ENCODE measurements around the gene GCLC. TPM values are rescaled to one million over a fixed set of nuclear protein-coding genes. Genes with fewer than 3 reads are reported as not detected.
A peak's percentile ranks its signal among the peaks of the same experiment; 100 is the strongest.
"Not testable (repeated sequence)": the region's sequence is repeated elsewhere in the genome, so short reads cannot be mapped to it uniquely, and the experiment has no call there.

Gene GCLC
- total and polyA plus RNA-seq, 10 of the 15 experiments (the other 5 are each of a cell fraction or from before 2014, with no cell fraction given) = 6.5 to 23.6 (median 12.5) TPM

- H3K4me3 ChIP-seq; BruUV-seq (replicated peaks); H3K36me3 ChIP-seq (ENCODE audit: control insufficient read depth in 2 of 2, insufficient read depth in 2 of 2, low read length in 1 of 2); H3K4me1 ChIP-seq (ENCODE audit: control insufficient read depth, insufficient read depth, low read length); H3K27ac ChIP-seq (ENCODE audit: control insufficient read depth, insufficient read depth); DNase-seq (ENCODE audit: low read depth, low spot score); FAIRE-seq; H3K4me2 ChIP-seq (ENCODE audit: control insufficient read depth, insufficient read depth); H3K27me3 ChIP-seq (replicated peaks in 1 of 2; ENCODE audit: control insufficient read depth in 2 of 2, insufficient read depth in 2 of 2, low read length in 1 of 2); H4K20me1 ChIP-seq (ENCODE audit: control insufficient read depth, insufficient read depth); H3K9ac ChIP-seq (ENCODE audit: control insufficient read depth, insufficient read depth, low read length); H3K79me2 ChIP-seq (ENCODE audit: control insufficient read depth, insufficient read depth, low read length); H3K9me3 ChIP-seq (replicated peaks; ENCODE audit: control insufficient read depth, insufficient read depth, low read length); H2AFZ ChIP-seq (ENCODE audit: control insufficient read depth, low read depth, low read length): not testable (repeated sequence)
- ChIA-PET SMC1A (ENCODE audit: uncharacterized antibody, unreplicated experiment) (interaction anchor here (0.7 to 16.0 kb wide), 11 partner anchors 19 to 309 kb away, joined by 3 to 194 read pairs (median 6); no protein-coding TSS in a partner anchor), RAD21 (ENCODE audit: unreplicated experiment) (interaction anchor here (0.6 to 6.7 kb wide), 7 partner anchors 19 to 310 kb away, joined by 3 to 43 read pairs (median 5); no protein-coding TSS in a partner anchor), POLR2A (interaction anchor here (1.4 kb wide), 1 partner anchor 41 kb away, joined by 4 read pairs; no protein-coding TSS in a partner anchor), CTCF (interaction anchor here (0.8 to 9.2 kb wide), 5 partner anchors 8 to 311 kb away, joined by 3 to 235 read pairs (median 13); no protein-coding TSS in a partner anchor)
- TF ChIP-seq IKZF2 (IDR thresholded peaks at IDR 0.05) (peak in 1 of 2 experiments; percentile 52; a peak in 3 of 4 replicates), NBN (IDR thresholded peaks at IDR 0.05) (peak; percentile 40; the same call in 1 of the 2 replicates), BHLHE40 (IDR thresholded peaks at IDR 0.05; ENCODE audit: borderline replicate concordance in 1 of 2, low read depth in 2 of 2, low read length in 1 of 2) (peak in 1 of 2 experiments; percentile 16; a peak in 1 of 4 replicates), MTA2 (IDR thresholded peaks at IDR 0.05; ENCODE audit: low read depth) (peak; percentile 89), ATF7 (IDR thresholded peaks at IDR 0.05; ENCODE audit: low read depth) (peak; percentile 41; the same call in 1 of the 2 replicates)
- 53% methylated on average over 4 of the region's 4 CpGs for WGBS (ENCODE audit: insufficient coverage, insufficient replicate concordance, low lambda C conversion rate, missing lambda C conversion rate)
- peak; percentile 4; the same call in 2 of the 3 replicates for ATAC-seq
- intact Hi-C loops (cut with micrococcal nuclease; ENCODE audit: unreplicated experiment) = loop anchor here (1.0 to 10.0 kb wide), 8 partner anchors 19 to 758 kb away; partner anchors contain the start of gene GSTA4
- in situ Hi-C loops (cut with MboI) = loop anchor here (5.0 kb wide), 1 partner anchor 308 kb away; no protein-coding TSS in a partner anchor
Observed at GRCh38 chr6:53480774-53481173, 64.1 kb downstream of the GCLC start.

GRCh38 chr6:53479871-53480270 is 65.0 kb downstream of the GCLC start:
- Histone ChIP-seq H3K79me2 (ENCODE audit: control insufficient read depth, insufficient read depth, low read length) (no peaks in the 10 kb centered on the region), H3K4me2 (ENCODE audit: control insufficient read depth, insufficient read depth) (no peak overlapping the region), H3K27me3 (replicated peaks in 1 of 2; ENCODE audit: control insufficient read depth in 2 of 2, insufficient read depth in 2 of 2, low read length in 1 of 2) (no peaks in the 10 kb centered on the region; a peak in 1 of 4 replicates), H3K36me3 (ENCODE audit: control insufficient read depth in 2 of 2, insufficient read depth in 2 of 2, low read length in 1 of 2) (no peaks in the 10 kb centered on the region), H3K27ac (ENCODE audit: control insufficient read depth, insufficient read depth) (no peak overlapping the region), H3K4me3 (no peak overlapping the region), H2AFZ (ENCODE audit: control insufficient read depth, low read depth, low read length) (no peak overlapping the region), H3K9me3 (replicated peaks; ENCODE audit: control insufficient read depth, insufficient read depth, low read length) (no peaks in the 10 kb centered on the region), H4K20me1 (ENCODE audit: control insufficient read depth, insufficient read depth) (no peaks in the 10 kb centered on the region), H3K9ac (ENCODE audit: control insufficient read depth, insufficient read depth, low read length) (no peak overlapping the region), H3K4me1 (ENCODE audit: control insufficient read depth, insufficient read depth, low read length) (no peaks in the 10 kb centered on the region)
- DNase-seq (ENCODE audit: low read depth, low spot score) = no peak
- BruUV-seq (replicated peaks) = no TSS peak
- intact Hi-C loops (cut with micrococcal nuclease; ENCODE audit: unreplicated experiment) = loop anchor here (2.0 to 10.0 kb wide), 7 partner anchors 39 to 758 kb away; partner anchors contain the start of gene GSTA4
- ChIA-PET RAD21 (ENCODE audit: unreplicated experiment) (interaction anchor here (0.6 to 6.7 kb wide), 10 partner anchors 18 to 848 kb away, joined by 3 to 43 read pairs (median 4); no protein-coding TSS in a partner anchor), POLR2A (interaction anchor here (0.6 to 1.2 kb wide), 2 partner anchors 18 to 31 kb away, joined by 3 to 12 read pairs; no protein-coding TSS in a partner anchor), SMC1A (ENCODE audit: uncharacterized antibody, unreplicated experiment) (interaction anchor here (1.0 to 16.0 kb wide), 15 partner anchors 9 to 308 kb away, joined by 3 to 194 read pairs (median 6); no protein-coding TSS in a partner anchor), CTCF (interaction anchor here (0.8 to 9.2 kb wide), 10 partner anchors 9 to 310 kb away, joined by 3 to 235 read pairs (median 6); no protein-coding TSS in a partner anchor)
- ATAC-seq = peak; percentile 32
- in situ Hi-C loops (cut with MboI) = loop anchor here (5.0 kb wide), 1 partner anchor 308 kb away; no protein-coding TSS in a partner anchor
- FAIRE-seq = no peak
- WGBS (ENCODE audit: insufficient coverage, insufficient replicate concordance, low lambda C conversion rate, missing lambda C conversion rate) = 0% methylated on average over 1 of the region's 1 CpG
- TF ChIP-seq NR2C1 (IDR thresholded peaks at IDR 0.05) (no peak), NFYA (IDR thresholded peaks at IDR 0.05; ENCODE audit: borderline replicate concordance, low read depth, low read length) (no peak), RCOR1 (conservative IDR thresholded peaks at IDR 0.05; ENCODE audit: low read depth, low read length) (no peak), PAX5 (IDR thresholded peaks at IDR 0.05; ENCODE audit: borderline replicate concordance, low read depth, low read length) (no peak), CREB1 (IDR thresholded peaks at IDR 0.05; ENCODE audit: low read depth) (no peak), CEBPB (IDR thresholded peaks at IDR 0.05; ENCODE audit: borderline replicate concordance in 1 of 2, low read depth in 2 of 2, low read length in 2 of 2) (no peak), KLF5 (IDR thresholded peaks at IDR 0.05; ENCODE audit: partially characterized antibody) (no peak), IKZF2 (IDR thresholded peaks at IDR 0.05) (no peak), LARP7 (IDR thresholded peaks at IDR 0.05) (no peak), SREBF2 (IDR thresholded peaks at IDR 0.05; ENCODE audit: low read length) (no peak), FOXM1 (IDR thresholded peaks at IDR 0.05; ENCODE audit: low read depth, low read length) (no peak), ZNF217 (IDR thresholded peaks at IDR 0.05) (no peak), HDAC6 (IDR thresholded peaks at IDR 0.05; ENCODE audit: unreplicated experiment) (no peak), MTA2 (IDR thresholded peaks at IDR 0.05; ENCODE audit: low read depth) (no peak), ZNF24 (IDR thresholded peaks at IDR 0.05) (no peak), BACH1 (IDR thresholded peaks at IDR 0.05; ENCODE audit: borderline replicate concordance) (no peak), ZNF274 (IDR thresholded peaks at IDR 0.05; ENCODE audit: insufficient read depth, insufficient read length) (no peak)

All from GM12878 (cell line).